Measurements from ENCODE around the gene THAP2.

The THAP2 gene

GRCh38 chr12:71704920-71705319 lies 40.8 kb downstream of the THAP2 start:
- DNase-seq = no peak

GRCh38 chr12:71708658-71709057 lies 44.6 kb downstream of the THAP2 start:
- no peak for DNase-seq

- DNase-seq = no peak
Observed at GRCh38 chr12:71710276-71711125, 46.4 kb downstream of the THAP2 start.

- no peak for DNase-seq
Observed at GRCh38 chr12:71718611-71719010, 54.5 kb downstream of the THAP2 start.

- DNase-seq = no peak
Observed at GRCh38 chr12:71719647-71720370, 55.7 kb downstream of the THAP2 start.

- DNase-seq = peak; percentile 92
Observed at GRCh38 chr12:71721783-71722505, 57.8 kb downstream of the THAP2 start.

GRCh38 chr12:71725011-71725410 lies 60.9 kb downstream of the THAP2 start:
- no peak for DNase-seq

GRCh38 chr12:71726548-71726947 lies 62.4 kb downstream of the THAP2 start:
- DNase-seq = no peak

- DNase-seq = no peak
Observed at GRCh38 chr12:71727958-71728357, 63.9 kb downstream of the THAP2 start.

Measured in hematopoietic multipotent progenitor cell treated with erythropoietin and hydrocortisone succinate and interleukin-3 and kit ligand, for 8 days (in vitro differentiated cells).